HG03342 (cell line): ENCODE results near the gene DENND1C.
"Not testable (repeated sequence)": the region's sequence is repeated elsewhere in the genome, so short reads cannot be mapped to it uniquely, and the experiment has no call there.

Source experiments
- ATAC-seq: cut with Tn5 transposase; IDR thresholded peaks from one replicate; pipeline ENCODE4 v1.9.1; 2021; ENCODE audit warnings: mild to moderate bottlenecking, moderate library complexity; ENCODE audit not compliant: unreplicated experiment

Gene DENND1C

GRCh38 chr19:6508028-6508771, 26.6 kb upstream of the DENND1C start:
- not testable (repeated sequence) for ATAC-seq

GRCh38 chr19:6503407-6504201, 22.0 kb upstream of the DENND1C start:
- no peak for ATAC-seq

GRCh38 chr19:6501740-6502648, 20.4 kb upstream of the DENND1C start, which contains the start of gene TUBB4A:
Gene TUBB4A, minus strand, starts transcription at chr19:6502309. Its CDS starts 97 bp downstream, at chr19:6502212.
- no peak for ATAC-seq

- no peak for ATAC-seq
Observed at GRCh38 chr19:6500837-6501739, 19.5 kb upstream of the DENND1C start.

- no peak for ATAC-seq
Observed at GRCh38 chr19:6499052-6499790, 17.6 kb upstream of the DENND1C start.

- ATAC-seq: no peak
Observed at GRCh38 chr19:6498294-6499036, 16.9 kb upstream of the DENND1C start.

- ATAC-seq: no peak
Observed at GRCh38 chr19:6495947-6496346, 14.4 kb upstream of the DENND1C start.

GRCh38 chr19:6494438-6495036, 12.9 kb upstream of the DENND1C start:
- ATAC-seq: no peak

GRCh38 chr19:6491802-6492592, 10.4 kb upstream of the DENND1C start:
- ATAC-seq: no peak

GRCh38 chr19:6490134-6490533, 8.5 kb upstream of the DENND1C start:
- ATAC-seq: no peak

- ATAC-seq: no peak
Observed at GRCh38 chr19:6489278-6490061, 7.9 kb upstream of the DENND1C start.

GRCh38 chr19:6484831-6485230, 3.2 kb upstream of the DENND1C start:
- ATAC-seq: no peak

- ATAC-seq: no peak
Observed at GRCh38 chr19:6484230-6484629, 2.6 kb upstream of the DENND1C start.

GRCh38 chr19:6483235-6483634, 1.6 kb upstream of the DENND1C start:
- no peak for ATAC-seq

- ATAC-seq: no peak
Observed at GRCh38 chr19:6482343-6482686, 728 bp upstream of the DENND1C start.

- ATAC-seq: no peak
Observed at GRCh38 chr19:6480848-6481415, 655 bp downstream of the DENND1C start.
